Neural cell (in vitro differentiated cells): ENCODE measurements around the gene RIC3.

Experiments
- CTCF ChIP-seq: fragments of 450-650 bp; IDR thresholded peaks from 2 replicates; pipeline ENCODE4 v1.5.1; 2014; ENCODE audit warnings: antibody characterized with exemption, mild to moderate bottlenecking, moderate library complexity; ENCODE audit not compliant: poor library complexity, severe bottlenecking
- EZH2 ChIP-seq: fragments of 200-600, 300-800 bp; shearing (Covaris generic), sonication (generic); IDR thresholded peaks from 2 replicates; pipeline ENCODE4 v1.6.1; 2014; ENCODE audit warnings: antibody characterized with exemption, low read length, borderline replicate concordance, mild to moderate bottlenecking; ENCODE audit not compliant: insufficient read depth, poor library complexity, severe bottlenecking
- POLR2AphosphoS5 ChIP-seq: IDR thresholded peaks from 2 replicates; pipeline ENCODE4 v1.6.1; 2012
- RAD21 ChIP-seq: fragments of 450-650 bp; conservative IDR thresholded peaks from 2 replicates; pipeline ENCODE4 v1.6.1; 2014; ENCODE audit warnings: antibody characterized with exemption, mild to moderate bottlenecking, moderate library complexity
- REST ChIP-seq: IDR thresholded peaks from 2 replicates; pipeline ENCODE4 v1.6.1; 2012; ENCODE audit warnings: borderline replicate concordance
- SMC3 ChIP-seq: fragments of 450-650 bp; conservative IDR thresholded peaks from 2 replicates; pipeline ENCODE4 v1.6.1; 2014; ENCODE audit warnings: antibody characterized with exemption, mild to moderate bottlenecking, moderate library complexity; ENCODE audit not compliant: poor library complexity
- TAF1 ChIP-seq: IDR thresholded peaks from 2 replicates; pipeline ENCODE4 v1.6.1; 2012; ENCODE audit warnings: low read depth

GRCh38 chr11:8075119-8075726, 93.6 kb downstream of the RIC3 start:
- TF ChIP-seq SMC3 (no peak), CTCF (no peak), TAF1 (no peak), POLR2AphosphoS5 (no peak), EZH2 (no peak), RAD21 (no peak), REST (no peak)
